SK-N-SH (cell line): ENCODE results near the gene DLGAP3. TPM values are rescaled to one million over a fixed set of nuclear protein-coding genes. Genes with fewer than 3 reads are reported as not detected.

ENCODE experiments used
- CTCF ChIA-PET: fragments of 300-600, 350-600 bp; formaldehyde crosslinking; extraction: SDS; loops from one replicate; lab custom pipeline; 2021; lab: Yijun Ruan, JAX
- POLR2A ChIA-PET: fragments of 350-600 bp; sonication (Branson Sonifier 250); formaldehyde crosslinking; extraction: SDS; loops from one replicate; lab custom pipeline; 2020; ENCODE audit warnings: antibody characterized with exemption, inconsistent platforms; lab: Yijun Ruan, JAX
- DNase-seq: peaks from one replicate; pipeline ENCODE4 v3.0.0; 2012
- H2AFZ ChIP-seq: fragments of 200-600 bp; sonication (generic); 2 replicates; pipeline ENCODE4 v1.8.1; 2016; ENCODE audit warnings: antibody characterized with exemption, mild to moderate bottlenecking, low read depth
- H3F3A ChIP-seq: fragments of 200-600 bp; sonication (generic); replicated peaks from 2 replicates; pipeline ENCODE3; 2016; ENCODE audit warnings: antibody characterized with exemption, mild to moderate bottlenecking; ENCODE audit not compliant: insufficient read depth
- H3K27ac ChIP-seq, 2 experiments: fragments of 200-500 bp in 1 of 2; fragments of 200-600 bp in 1 of 2; sonication (Bioruptor generic) in 1 of 2; sonication (generic), shearing (Covaris generic) in 1 of 2; 2 replicates each; pipeline versions ENCODE4 v1.5.1 to v1.6.1; 2014 to 2016; ENCODE audit warnings: low read depth in 2 of 2, inconsistent platforms in 1 of 2, low read length in 1 of 2, mild to moderate bottlenecking in 1 of 2, mixed read lengths in 1 of 2
- H3K27me3 ChIP-seq: fragments of 200-600 bp; sonication (generic), shearing (Covaris generic); 2 replicates; pipeline ENCODE4 v1.6.1; 2016; ENCODE audit warnings: mixed run types; ENCODE audit not compliant: insufficient read depth
- H3K36me3 ChIP-seq, 2 experiments: fragments of 200-500 bp in 1 of 2; fragments of 200-600 bp in 1 of 2; sonication (Bioruptor generic) in 1 of 2; sonication (generic) in 1 of 2; replicated peaks in 1 of 2; 2 replicates each; pipeline versions ENCODE3 to v1.5.1; 2014 to 2016; ENCODE audit warnings: low read length in 1 of 2, mild to moderate bottlenecking in 1 of 2; ENCODE audit not compliant: insufficient read depth in 2 of 2, control insufficient read depth in 1 of 2
- H3K4me1 ChIP-seq, 2 experiments: fragments of 200-500 bp in 1 of 2; fragments of 200-600 bp in 1 of 2; sonication (Bioruptor generic) in 1 of 2; sonication (generic), shearing (Covaris generic) in 1 of 2; 2 replicates each; pipeline versions ENCODE4 v1.5.1 to v1.6.1; 2014 to 2016; ENCODE audit warnings: low read depth in 1 of 2, low read length in 1 of 2, mixed run types in 1 of 2; ENCODE audit not compliant: insufficient read depth in 2 of 2, control insufficient read depth in 1 of 2
- H3K4me2 ChIP-seq: fragments of 200-600 bp; sonication (generic), shearing (Covaris generic); 2 replicates; pipeline ENCODE4 v1.6.1; 2017; ENCODE audit warnings: mixed run types
- H3K4me3 ChIP-seq, 2 experiments: fragments of 200-500 bp in 1 of 2; fragments of 200-600 bp in 1 of 2; sonication (Bioruptor generic) in 1 of 2; sonication (generic), shearing (Covaris generic) in 1 of 2; 2 replicates each; pipeline versions ENCODE4 v1.5.1 to v1.8.1; 2014 to 2016; ENCODE audit warnings: low read depth in 2 of 2, inconsistent platforms in 1 of 2, low read length in 1 of 2, mild to moderate bottlenecking in 1 of 2, mixed read lengths in 1 of 2, moderate library complexity in 1 of 2
- H3K79me2 ChIP-seq: fragments of 200-600 bp; sonication (generic); 2 replicates; pipeline ENCODE4 v1.8.1; 2017; ENCODE audit warnings: mild to moderate bottlenecking; ENCODE audit not compliant: insufficient read depth
- H3K9ac ChIP-seq: fragments of 200-600 bp; sonication (generic); 2 replicates; pipeline ENCODE4 v1.6.1; 2017; ENCODE audit warnings: mixed run types
- H3K9me2 ChIP-seq: fragments of 200-600 bp; sonication (generic); 2 replicates; pipeline ENCODE4 v1.6.1; 2017; ENCODE audit warnings: mixed run types
- H3K9me3 ChIP-seq: fragments of 200-600 bp; sonication (generic); 2 replicates; pipeline ENCODE4 v1.6.1; 2017; ENCODE audit warnings: mixed run types, mild to moderate bottlenecking, moderate library complexity
- H4K20me1 ChIP-seq: fragments of 200-600 bp; sonication (generic); 2 replicates; pipeline ENCODE4 v1.6.1; 2017; ENCODE audit warnings: mild to moderate bottlenecking, mixed run types; ENCODE audit not compliant: insufficient read depth
- ELF1 ChIP-seq: IDR thresholded peaks from 2 replicates; pipeline ENCODE4 v1.4.0; 2012
- FOSL2 ChIP-seq: IDR thresholded peaks from 2 replicates; pipeline ENCODE4 v1.4.0; 2012; ENCODE audit warnings: low read depth, mild to moderate bottlenecking, moderate library complexity, borderline replicate concordance
- GABPA ChIP-seq: IDR thresholded peaks from 2 replicates; pipeline ENCODE4 v1.4.0; 2012; ENCODE audit warnings: low read depth, mild to moderate bottlenecking
- GATA2 ChIP-seq: sonication (generic); formaldehyde crosslinking; IDR thresholded peaks from 2 replicates; pipeline ENCODE4 v1.5.0; 2020; ENCODE audit warnings: mild to moderate bottlenecking, missing genetic modification reagents
- REST ChIP-seq: IDR thresholded peaks from 2 replicates; pipeline ENCODE4 v1.6.1; 2012; ENCODE audit warnings: mild to moderate bottlenecking, low read depth, low read length, moderate library complexity
- RFX5 ChIP-seq: IDR thresholded peaks from 2 replicates; pipeline ENCODE4 v1.6.1; 2012; ENCODE audit warnings: mild to moderate bottlenecking, improper control_type of control experiment, low read length
- TAF1 ChIP-seq: IDR thresholded peaks from 2 replicates; pipeline ENCODE4 v1.6.1; 2012; ENCODE audit warnings: low read depth, mild to moderate bottlenecking, low read length, moderate library complexity, borderline replicate concordance
- WGBS: methylation state at CpG from one replicate; pipeline ENCODE4 v1.1.6; 2017; ENCODE audit warnings: low lambda C conversion rate; 5-methylcytosine and 5-hydroxymethylcytosine counted together
- polyA plus RNA-seq, 3 experiments: library from polyadenylated mRNA; depleted of rRNA; stranded (reverse); fragments of >200 nt; gene quantifications; 2 replicates each; pipeline ENCODE4 v1.2.3, GENCODE V29; 2012
- TF ChIP-seq, protein P1 (sequence below): IDR thresholded peaks from 2 replicates; pipeline ENCODE4 v1.4.0; 2012; ENCODE audit warnings: low read depth
- TF ChIP-seq, protein P2 (sequence below): fragments of 150-350 bp; IDR thresholded peaks from 2 replicates; pipeline ENCODE4 v1.6.1; 2016; ENCODE audit warnings: mild to moderate bottlenecking, low read depth, low read length

The DLGAP3 gene
- polyA plus RNA-seq, 1 of the 3 experiments (the other 2 are of a cell fraction), result 0.15 TPM

- TF ChIP-seq, protein P1, sequence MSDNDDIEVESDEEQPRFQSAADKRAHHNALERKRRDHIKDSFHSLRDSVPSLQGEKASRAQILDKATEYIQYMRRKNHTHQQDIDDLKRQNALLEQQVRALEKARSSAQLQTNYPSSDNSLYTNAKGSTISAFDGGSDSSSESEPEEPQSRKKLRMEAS, result no peak
- no peak for TF ChIP-seq ELF1
- TF ChIP-seq FOSL2, result no peak
- no peak for TF ChIP-seq REST
- no peak for TF ChIP-seq TAF1
- no peak for TF ChIP-seq RFX5
- TF ChIP-seq, protein P2, sequence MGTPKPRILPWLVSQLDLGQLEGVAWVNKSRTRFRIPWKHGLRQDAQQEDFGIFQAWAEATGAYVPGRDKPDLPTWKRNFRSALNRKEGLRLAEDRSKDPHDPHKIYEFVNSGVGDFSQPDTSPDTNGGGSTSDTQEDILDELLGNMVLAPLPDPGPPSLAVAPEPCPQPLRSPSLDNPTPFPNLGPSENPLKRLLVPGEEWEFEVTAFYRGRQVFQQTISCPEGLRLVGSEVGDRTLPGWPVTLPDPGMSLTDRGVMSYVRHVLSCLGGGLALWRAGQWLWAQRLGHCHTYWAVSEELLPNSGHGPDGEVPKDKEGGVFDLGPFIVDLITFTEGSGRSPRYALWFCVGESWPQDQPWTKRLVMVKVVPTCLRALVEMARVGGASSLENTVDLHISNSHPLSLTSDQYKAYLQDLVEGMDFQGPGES, result no peak
- TF ChIP-seq GATA2 (CRISPR knock-in tag), result no peak
- Histone ChIP-seq H3K4me2 (no peak overlapping the region), H3K4me3 (no peak overlapping the region), H3K4me1 (peaks cover 0 to 12% of the 10 kb centered on the region in 2 experiments; a peak in 1 of 4 replicates), H2AFZ (no peak overlapping the region), H4K20me1 (no peaks in the 10 kb centered on the region), H3K79me2 (no peaks in the 10 kb centered on the region), H3K36me3 (peaks cover 0 to 13% of the 10 kb centered on the region in 2 experiments), H3K9me2 (no peaks in the 10 kb centered on the region), H3F3A (no peaks in the 10 kb centered on the region), H3K9me3 (no peaks in the 10 kb centered on the region), H3K27ac (no peak overlapping the region), H3K9ac (no peak overlapping the region), H3K27me3 (no peaks in the 10 kb centered on the region)
- 88% methylated on average over 14 of the region's 14 CpGs for WGBS
- ChIA-PET CTCF (interaction anchor here (1.7 to 6.5 kb wide), 2 partner anchors 9 to 16 kb away, joined by 6 to 51 read pairs; partner anchors contain the start of gene SMIM12), POLR2A (no interaction called here)
- DNase-seq, result no peak
These were observed 85.8 kb downstream of the DLGAP3 start for GRCh38 chr1:34843392-34844251.

- Histone ChIP-seq H3K4me2 (no peak overlapping the region), H3K9me2 (no peaks in the 10 kb centered on the region), H3K9ac (no peak overlapping the region), H3K9me3 (no peaks in the 10 kb centered on the region), H3K27ac (no peak overlapping the region), H4K20me1 (no peaks in the 10 kb centered on the region), H3K36me3 (peaks cover 0 to 6% of the 10 kb centered on the region in 2 experiments), H2AFZ (no peak overlapping the region), H3K4me3 (no peak overlapping the region), H3K27me3 (no peaks in the 10 kb centered on the region), H3K4me1 (peaks cover 0 to 12% of the 10 kb centered on the region in 2 experiments; a peak in 1 of 4 replicates), H3F3A (no peaks in the 10 kb centered on the region), H3K79me2 (no peaks in the 10 kb centered on the region)
- ChIA-PET CTCF (interaction anchor here (6.5 kb wide), 1 partner anchor 10 kb away, joined by 51 read pairs; no protein-coding TSS in a partner anchor), POLR2A (no interaction called here)
- TF ChIP-seq GABPA, result no peak
- TF ChIP-seq FOSL2, result no peak
- WGBS, result 93% methylated on average over 4 of the region's 4 CpGs
- DNase-seq, result no peak
These were observed 86.5 kb downstream of the DLGAP3 start for GRCh38 chr1:34842952-34843371.
